GM23338 (cell line): ENCODE data around the gene GALNT14.

Experiments used
- CREB1 ChIP-seq: fragments of 250-450 bp; sonication (Bioruptor Pico); IDR thresholded peaks from 2 replicates; pipeline ENCODE4 v1.5.0; 2020; ENCODE audit warnings: low read depth, mild to moderate bottlenecking, moderate library complexity
- EZH2 ChIP-seq: fragments of 200-600 bp; sonication (generic); IDR thresholded peaks from one replicate; pipeline ENCODE4 v1.8.0; 2017; ENCODE audit warnings: antibody characterized with exemption, mild to moderate bottlenecking, low read depth; ENCODE audit not compliant: unreplicated experiment
- EZH2phosphoT487 ChIP-seq: fragments of 200-600 bp; sonication (generic); IDR thresholded peaks from one replicate; pipeline ENCODE4 v1.8.1; 2018; ENCODE audit warnings: antibody characterized with exemption; ENCODE audit not compliant: unreplicated experiment
- POLR2AphosphoS5 ChIP-seq: IDR thresholded peaks from 2 replicates; pipeline ENCODE4 v1.6.1; 2016; ENCODE audit warnings: antibody characterized with exemption, low read depth
- STAT1 ChIP-seq: IDR thresholded peaks from one replicate; pipeline ENCODE4 v1.6.1; 2016; ENCODE audit warnings: antibody characterized with exemption; ENCODE audit not compliant: unreplicated experiment
- ZNF114 ChIP-seq: fragments of 250-450 bp; sonication (Bioruptor Pico); IDR thresholded peaks from 2 replicates; pipeline ENCODE4 v1.5.0; 2020; ENCODE audit warnings: mild to moderate bottlenecking, moderate library complexity
- ZNF331 ChIP-seq: fragments of 250-450 bp; sonication (Bioruptor Pico); IDR thresholded peaks from 2 replicates; pipeline ENCODE4 v1.5.0; 2020; ENCODE audit warnings: low read depth, mild to moderate bottlenecking, moderate library complexity
- TF ChIP-seq, protein P1 (sequence below), 2 experiments: fragments of 200-600 bp in 1 of 2; sonication (generic) in 1 of 2; conservative IDR thresholded peaks; 2 replicates each; pipeline versions ENCODE4 v1.5.1 to v1.6.1; 2016 to 2017; ENCODE audit warnings: antibody characterized with exemption in 2 of 2, low read depth in 2 of 2, mild to moderate bottlenecking in 2 of 2, moderate library complexity in 1 of 2
- TF ChIP-seq, protein P2 (sequence below): IDR thresholded peaks from one replicate; pipeline ENCODE4 v1.6.1; 2018; ENCODE audit warnings: antibody characterized with exemption; ENCODE audit not compliant: unreplicated experiment
- TF ChIP-seq, protein P3 (sequence below): IDR thresholded peaks from 2 replicates; pipeline ENCODE4 v1.6.1; 2016; ENCODE audit warnings: antibody characterized with exemption

DNA sequence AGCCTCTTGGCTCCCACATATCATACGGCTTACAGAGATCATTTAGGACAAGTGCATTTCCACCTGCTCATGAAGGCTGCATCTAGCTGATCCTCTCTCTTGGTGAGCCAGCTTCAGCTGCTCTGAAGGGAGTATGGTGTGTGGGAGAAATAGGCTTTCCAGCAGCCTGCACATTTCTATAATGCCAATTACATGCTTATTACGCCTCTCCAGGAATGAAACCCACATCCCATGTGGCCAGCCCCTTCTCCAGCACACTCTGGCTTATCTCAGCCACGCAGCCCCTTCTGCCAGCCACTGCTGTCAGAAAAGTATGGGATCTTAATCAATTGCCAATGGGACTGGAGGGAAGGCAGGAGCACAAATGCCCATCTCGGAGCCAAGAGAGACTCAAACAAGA, 117.5 kb downstream of the GALNT14 start:
- TF ChIP-seq, protein P1, sequence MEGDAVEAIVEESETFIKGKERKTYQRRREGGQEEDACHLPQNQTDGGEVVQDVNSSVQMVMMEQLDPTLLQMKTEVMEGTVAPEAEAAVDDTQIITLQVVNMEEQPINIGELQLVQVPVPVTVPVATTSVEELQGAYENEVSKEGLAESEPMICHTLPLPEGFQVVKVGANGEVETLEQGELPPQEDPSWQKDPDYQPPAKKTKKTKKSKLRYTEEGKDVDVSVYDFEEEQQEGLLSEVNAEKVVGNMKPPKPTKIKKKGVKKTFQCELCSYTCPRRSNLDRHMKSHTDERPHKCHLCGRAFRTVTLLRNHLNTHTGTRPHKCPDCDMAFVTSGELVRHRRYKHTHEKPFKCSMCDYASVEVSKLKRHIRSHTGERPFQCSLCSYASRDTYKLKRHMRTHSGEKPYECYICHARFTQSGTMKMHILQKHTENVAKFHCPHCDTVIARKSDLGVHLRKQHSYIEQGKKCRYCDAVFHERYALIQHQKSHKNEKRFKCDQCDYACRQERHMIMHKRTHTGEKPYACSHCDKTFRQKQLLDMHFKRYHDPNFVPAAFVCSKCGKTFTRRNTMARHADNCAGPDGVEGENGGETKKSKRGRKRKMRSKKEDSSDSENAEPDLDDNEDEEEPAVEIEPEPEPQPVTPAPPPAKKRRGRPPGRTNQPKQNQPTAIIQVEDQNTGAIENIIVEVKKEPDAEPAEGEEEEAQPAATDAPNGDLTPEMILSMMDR (conservative IDR thresholded peaks at IDR 0.05; ENCODE audit: low read depth in 2 of 2), result no peak
- TF ChIP-seq, protein P2, sequence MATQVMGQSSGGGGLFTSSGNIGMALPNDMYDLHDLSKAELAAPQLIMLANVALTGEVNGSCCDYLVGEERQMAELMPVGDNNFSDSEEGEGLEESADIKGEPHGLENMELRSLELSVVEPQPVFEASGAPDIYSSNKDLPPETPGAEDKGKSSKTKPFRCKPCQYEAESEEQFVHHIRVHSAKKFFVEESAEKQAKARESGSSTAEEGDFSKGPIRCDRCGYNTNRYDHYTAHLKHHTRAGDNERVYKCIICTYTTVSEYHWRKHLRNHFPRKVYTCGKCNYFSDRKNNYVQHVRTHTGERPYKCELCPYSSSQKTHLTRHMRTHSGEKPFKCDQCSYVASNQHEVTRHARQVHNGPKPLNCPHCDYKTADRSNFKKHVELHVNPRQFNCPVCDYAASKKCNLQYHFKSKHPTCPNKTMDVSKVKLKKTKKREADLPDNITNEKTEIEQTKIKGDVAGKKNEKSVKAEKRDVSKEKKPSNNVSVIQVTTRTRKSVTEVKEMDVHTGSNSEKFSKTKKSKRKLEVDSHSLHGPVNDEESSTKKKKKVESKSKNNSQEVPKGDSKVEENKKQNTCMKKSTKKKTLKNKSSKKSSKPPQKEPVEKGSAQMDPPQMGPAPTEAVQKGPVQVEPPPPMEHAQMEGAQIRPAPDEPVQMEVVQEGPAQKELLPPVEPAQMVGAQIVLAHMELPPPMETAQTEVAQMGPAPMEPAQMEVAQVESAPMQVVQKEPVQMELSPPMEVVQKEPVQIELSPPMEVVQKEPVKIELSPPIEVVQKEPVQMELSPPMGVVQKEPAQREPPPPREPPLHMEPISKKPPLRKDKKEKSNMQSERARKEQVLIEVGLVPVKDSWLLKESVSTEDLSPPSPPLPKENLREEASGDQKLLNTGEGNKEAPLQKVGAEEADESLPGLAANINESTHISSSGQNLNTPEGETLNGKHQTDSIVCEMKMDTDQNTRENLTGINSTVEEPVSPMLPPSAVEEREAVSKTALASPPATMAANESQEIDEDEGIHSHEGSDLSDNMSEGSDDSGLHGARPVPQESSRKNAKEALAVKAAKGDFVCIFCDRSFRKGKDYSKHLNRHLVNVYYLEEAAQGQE, result no peak
- TF ChIP-seq, protein P3, sequence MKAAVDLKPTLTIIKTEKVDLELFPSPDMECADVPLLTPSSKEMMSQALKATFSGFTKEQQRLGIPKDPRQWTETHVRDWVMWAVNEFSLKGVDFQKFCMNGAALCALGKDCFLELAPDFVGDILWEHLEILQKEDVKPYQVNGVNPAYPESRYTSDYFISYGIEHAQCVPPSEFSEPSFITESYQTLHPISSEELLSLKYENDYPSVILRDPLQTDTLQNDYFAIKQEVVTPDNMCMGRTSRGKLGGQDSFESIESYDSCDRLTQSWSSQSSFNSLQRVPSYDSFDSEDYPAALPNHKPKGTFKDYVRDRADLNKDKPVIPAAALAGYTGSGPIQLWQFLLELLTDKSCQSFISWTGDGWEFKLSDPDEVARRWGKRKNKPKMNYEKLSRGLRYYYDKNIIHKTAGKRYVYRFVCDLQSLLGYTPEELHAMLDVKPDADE, result no peak
- TF ChIP-seq EZH2phosphoT487 (no peak), POLR2AphosphoS5 (no peak), EZH2 (no peak), CREB1 (no peak), ZNF331 (no peak), ZNF114 (CRISPR knock-in tag) (no peak), STAT1 (no peak)
